Esophagus squamous epithelium (tissue), 4 donors: ENCODE measurements around the gene RGPD6.
"Not testable (repeated sequence)": the region's sequence is repeated elsewhere in the genome, so short reads cannot be mapped to it uniquely, and the experiment has no call there.

Experiments
- POLR2A ChIP-seq, 4 donors: fragments of 450-650 bp; IDR thresholded peaks; one replicate each; pipeline ENCODE4 v1.6.1; 2017; ENCODE audit warnings: antibody characterized with exemption in 4 of 4, mild to moderate bottlenecking in 4 of 4, moderate library complexity in 3 of 4
- TF ChIP-seq, protein P1 (sequence below), 6 experiments: fragments of 450-650 bp in 4 of 6; fragments of 200-600 bp in 2 of 6; sonication (generic) in 2 of 6; IDR thresholded peaks; one replicate each; pipeline ENCODE4 v1.5.1; 2016 to 2019; ENCODE audit warnings: antibody characterized with exemption in 6 of 6, mild to moderate bottlenecking in 4 of 6, moderate library complexity in 4 of 6

DNA sequence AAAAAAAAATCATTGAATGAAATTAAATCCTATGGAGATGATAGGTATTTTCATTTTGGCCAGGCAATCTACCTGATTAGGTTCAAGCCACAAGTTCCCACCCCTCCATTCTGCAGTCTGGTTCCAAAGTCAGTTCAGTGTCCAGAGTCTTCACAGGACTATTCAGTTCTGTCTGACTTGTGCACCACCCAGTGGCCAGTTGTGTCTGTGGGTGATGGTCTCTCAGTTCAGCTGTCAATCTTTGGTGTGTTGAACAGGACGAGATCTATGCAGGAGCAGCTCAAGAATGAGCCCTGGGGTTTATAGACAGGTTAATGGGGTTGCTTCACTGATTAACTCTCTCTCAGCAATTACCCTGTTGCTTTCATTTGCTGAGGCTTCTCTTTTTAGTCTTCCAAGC lies 1.4 kb upstream of the RGPD6 start:
- TF ChIP-seq, protein P1, sequence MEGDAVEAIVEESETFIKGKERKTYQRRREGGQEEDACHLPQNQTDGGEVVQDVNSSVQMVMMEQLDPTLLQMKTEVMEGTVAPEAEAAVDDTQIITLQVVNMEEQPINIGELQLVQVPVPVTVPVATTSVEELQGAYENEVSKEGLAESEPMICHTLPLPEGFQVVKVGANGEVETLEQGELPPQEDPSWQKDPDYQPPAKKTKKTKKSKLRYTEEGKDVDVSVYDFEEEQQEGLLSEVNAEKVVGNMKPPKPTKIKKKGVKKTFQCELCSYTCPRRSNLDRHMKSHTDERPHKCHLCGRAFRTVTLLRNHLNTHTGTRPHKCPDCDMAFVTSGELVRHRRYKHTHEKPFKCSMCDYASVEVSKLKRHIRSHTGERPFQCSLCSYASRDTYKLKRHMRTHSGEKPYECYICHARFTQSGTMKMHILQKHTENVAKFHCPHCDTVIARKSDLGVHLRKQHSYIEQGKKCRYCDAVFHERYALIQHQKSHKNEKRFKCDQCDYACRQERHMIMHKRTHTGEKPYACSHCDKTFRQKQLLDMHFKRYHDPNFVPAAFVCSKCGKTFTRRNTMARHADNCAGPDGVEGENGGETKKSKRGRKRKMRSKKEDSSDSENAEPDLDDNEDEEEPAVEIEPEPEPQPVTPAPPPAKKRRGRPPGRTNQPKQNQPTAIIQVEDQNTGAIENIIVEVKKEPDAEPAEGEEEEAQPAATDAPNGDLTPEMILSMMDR (IDR thresholded peaks at IDR 0.05), result not testable (repeated sequence)
- TF ChIP-seq POLR2A (IDR thresholded peaks at IDR 0.05), result not testable (repeated sequence)
